Thoracic aorta (tissue), 2 donors: ENCODE measurements around the gene MTG1. TPM values are rescaled to one million over a fixed set of nuclear protein-coding genes. Genes with fewer than 3 reads are reported as not detected.

Experiments
- ATAC-seq: fragments of 150-250 bp; one replicate; pipeline ENCODE4 v1.8.0; 2017; ENCODE audit warnings: low read depth; ENCODE audit not compliant: insufficient number of reproducible peaks, low FRiP score
- DNase-seq: peaks from one replicate; pipeline ENCODE4 v3.0.0-alpha.2; 2020; ENCODE audit warnings: low spot score
- H3K27ac ChIP-seq, 2 donors: fragments of 200-600 bp; sonication (generic); 1 replicate in 1 of 2; 2 replicates in 1 of 2; pipeline ENCODE4 v1.5.1; 2016; ENCODE audit warnings: mild to moderate bottlenecking in 2 of 2, moderate library complexity in 2 of 2
- H3K27me3 ChIP-seq: fragments of 200-600 bp; sonication (generic); replicated peaks from 2 replicates; pipeline ENCODE4 v1.6.0; 2016; ENCODE audit warnings: mild to moderate bottlenecking; ENCODE audit not compliant: insufficient read depth
- H3K36me3 ChIP-seq: fragments of 200-600 bp; sonication (generic); one replicate; pipeline ENCODE4 v1.5.1; 2016
- H3K4me1 ChIP-seq, 2 donors: fragments of 200-600 bp; sonication (generic); 1 replicate in 1 of 2; 2 replicates in 1 of 2; pipeline versions ENCODE4 v1.5.1 to v1.6.0; 2016; ENCODE audit warnings: low read depth in 2 of 2, mild to moderate bottlenecking in 1 of 2; ENCODE audit not compliant: control insufficient read depth in 1 of 2
- H3K4me3 ChIP-seq: fragments of 200-600 bp; sonication (generic); 2 replicates; pipeline ENCODE4 v1.5.1; 2016; ENCODE audit warnings: mild to moderate bottlenecking
- H3K9me3 ChIP-seq: fragments of 200-600 bp; sonication (generic); 2 replicates; pipeline ENCODE4 v1.5.1; 2016
- total RNA-seq, 2 donors: library from RNA; depleted of rRNA; stranded (reverse); fragments of >200 nt; gene quantifications; one replicate each; pipeline versions ENCODE4 v1.1.0 to v1.2.3, GENCODE V29; 2016
- TF ChIP-seq, protein P1 (sequence below): fragments of 200-600 bp; sonication (generic); IDR thresholded peaks from one replicate; pipeline ENCODE4 v1.5.1; 2019; ENCODE audit warnings: antibody characterized with exemption

The MTG1 gene
- total RNA-seq, 2 donors from 2014 or later = 18.0 to 18.6 TPM

DNA sequence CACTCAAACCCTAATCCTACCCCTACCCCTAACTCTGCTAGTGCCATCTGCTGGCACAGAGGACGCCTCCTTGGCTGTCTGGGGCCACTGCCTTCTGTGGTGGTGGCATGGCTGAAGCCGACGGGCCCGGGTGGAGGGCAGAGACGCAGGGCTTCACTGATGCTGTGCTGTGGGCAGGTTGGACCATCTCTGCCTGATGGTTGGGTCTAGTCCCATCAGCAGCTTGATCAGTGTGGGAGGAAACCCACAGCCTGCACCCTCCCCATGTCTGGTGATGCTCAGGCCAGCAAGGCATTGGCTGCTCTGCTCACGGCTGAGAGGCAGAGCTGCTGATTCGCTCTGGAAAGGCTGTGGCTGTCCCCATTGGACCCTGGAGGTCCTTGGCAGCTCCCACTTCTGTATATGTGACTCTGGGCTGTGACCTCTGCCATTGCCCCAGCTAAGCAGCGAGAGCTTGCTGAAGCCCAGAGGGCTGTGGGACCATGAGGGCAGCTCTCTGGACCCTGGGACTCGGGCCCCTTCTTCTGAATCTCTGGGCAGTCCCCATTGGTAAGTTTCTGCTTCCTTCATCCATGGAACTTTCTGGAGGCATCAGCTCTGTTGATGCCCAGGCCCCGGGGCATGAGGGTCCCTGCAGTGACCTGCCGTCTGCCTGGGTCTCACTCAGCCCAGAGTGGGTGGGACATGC lies 59.7 kb downstream of the MTG1 start, which contains the start of gene SCART1:
Gene SCART1, plus strand, starts transcription at position 430 of the 688 bp plus-strand sequence. Its CDS starts 53 bp downstream, at position 483.
- no peak within 1 kb of the TSS for H3K27ac ChIP-seq
- H3K4me1 ChIP-seq = no peaks in the 10 kb centered on the region
- ATAC-seq = no peak
- DNase-seq = no peak
- H3K27me3 ChIP-seq = no peaks in the 10 kb centered on the region
- no peaks in the 10 kb centered on the region for H3K36me3 ChIP-seq
- TF ChIP-seq, protein P1, sequence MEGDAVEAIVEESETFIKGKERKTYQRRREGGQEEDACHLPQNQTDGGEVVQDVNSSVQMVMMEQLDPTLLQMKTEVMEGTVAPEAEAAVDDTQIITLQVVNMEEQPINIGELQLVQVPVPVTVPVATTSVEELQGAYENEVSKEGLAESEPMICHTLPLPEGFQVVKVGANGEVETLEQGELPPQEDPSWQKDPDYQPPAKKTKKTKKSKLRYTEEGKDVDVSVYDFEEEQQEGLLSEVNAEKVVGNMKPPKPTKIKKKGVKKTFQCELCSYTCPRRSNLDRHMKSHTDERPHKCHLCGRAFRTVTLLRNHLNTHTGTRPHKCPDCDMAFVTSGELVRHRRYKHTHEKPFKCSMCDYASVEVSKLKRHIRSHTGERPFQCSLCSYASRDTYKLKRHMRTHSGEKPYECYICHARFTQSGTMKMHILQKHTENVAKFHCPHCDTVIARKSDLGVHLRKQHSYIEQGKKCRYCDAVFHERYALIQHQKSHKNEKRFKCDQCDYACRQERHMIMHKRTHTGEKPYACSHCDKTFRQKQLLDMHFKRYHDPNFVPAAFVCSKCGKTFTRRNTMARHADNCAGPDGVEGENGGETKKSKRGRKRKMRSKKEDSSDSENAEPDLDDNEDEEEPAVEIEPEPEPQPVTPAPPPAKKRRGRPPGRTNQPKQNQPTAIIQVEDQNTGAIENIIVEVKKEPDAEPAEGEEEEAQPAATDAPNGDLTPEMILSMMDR = no peak
- H3K9me3 ChIP-seq = peaks cover 7% of the 10 kb centered on the region
- H3K4me3 ChIP-seq = no peak within 1 kb of the TSS

DNA sequence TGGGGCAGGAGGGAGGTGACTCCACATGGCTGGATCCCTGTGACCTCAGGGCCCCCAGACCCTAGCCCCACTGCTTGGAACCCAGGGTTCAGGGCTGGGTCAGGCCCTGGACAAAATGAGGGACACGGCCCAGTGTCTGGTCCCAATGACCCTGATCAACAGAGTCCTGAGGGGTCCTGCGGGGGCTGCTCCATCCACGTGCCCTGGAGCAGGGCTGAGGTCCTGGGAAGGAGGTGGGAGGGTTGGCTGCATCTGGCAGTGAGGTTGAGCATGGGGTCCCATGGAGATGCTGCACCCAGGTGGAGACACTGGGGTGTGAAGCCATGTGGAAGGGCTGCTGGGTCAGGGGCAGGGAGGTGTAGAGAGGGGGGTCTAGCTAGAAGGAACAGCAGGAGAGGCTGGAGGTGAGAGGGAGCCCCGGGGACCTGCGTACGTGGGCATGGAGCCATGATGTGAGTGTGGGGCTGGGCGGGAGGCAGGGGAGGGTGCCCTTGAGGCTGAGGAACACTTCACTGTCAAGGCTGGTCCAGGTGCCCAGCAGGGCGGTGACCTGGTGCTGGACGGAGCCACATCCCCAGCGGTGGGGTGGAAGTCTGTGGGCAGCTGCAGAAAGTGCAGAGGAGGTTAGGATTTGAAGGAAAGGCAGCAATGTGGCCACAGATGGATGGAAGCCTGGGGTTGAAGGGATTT lies 60.4 kb downstream of the MTG1 start:
- no peak for ATAC-seq
- Histone ChIP-seq H3K36me3 (no peaks in the 10 kb centered on the region), H3K9me3 (peaks cover under 1% of the 10 kb centered on the region), H3K4me1 (no peaks in the 10 kb centered on the region), H3K27me3 (no peaks in the 10 kb centered on the region), H3K27ac (no peak overlapping the region), H3K4me3 (no peak overlapping the region)
- no peak for DNase-seq
- TF ChIP-seq, protein P1 = no peak

DNA sequence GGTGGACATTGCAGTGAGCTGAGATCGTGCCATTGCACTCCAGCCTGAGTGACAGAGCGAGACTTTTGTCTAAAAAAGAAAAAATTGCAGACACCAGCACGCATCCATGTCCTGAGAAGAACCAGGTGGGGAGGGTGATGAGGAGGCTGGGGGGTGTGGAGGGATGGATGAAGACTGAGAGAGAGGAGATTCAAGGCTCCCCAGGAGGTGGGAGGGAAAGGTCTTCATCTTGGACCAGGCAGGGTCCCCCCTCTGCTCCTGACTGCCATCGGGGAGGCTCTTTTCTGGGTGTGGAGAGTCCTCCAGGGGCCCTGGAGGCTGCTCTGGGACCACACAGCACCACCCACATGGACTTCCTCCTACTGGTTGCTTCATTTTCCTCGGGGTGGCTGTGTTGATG lies 61.2 kb downstream of the MTG1 start:
- no peak overlapping the region for H3K27ac ChIP-seq
- ATAC-seq = no peak
- DNase-seq = no peak
- H3K4me3 ChIP-seq = no peak overlapping the region
- TF ChIP-seq, protein P1 = no peak
- no peaks in the 10 kb centered on the region for H3K27me3 ChIP-seq
- no peaks in the 10 kb centered on the region for H3K4me1 ChIP-seq
- H3K9me3 ChIP-seq = no peaks in the 10 kb centered on the region
- no peaks in the 10 kb centered on the region for H3K36me3 ChIP-seq

DNA sequence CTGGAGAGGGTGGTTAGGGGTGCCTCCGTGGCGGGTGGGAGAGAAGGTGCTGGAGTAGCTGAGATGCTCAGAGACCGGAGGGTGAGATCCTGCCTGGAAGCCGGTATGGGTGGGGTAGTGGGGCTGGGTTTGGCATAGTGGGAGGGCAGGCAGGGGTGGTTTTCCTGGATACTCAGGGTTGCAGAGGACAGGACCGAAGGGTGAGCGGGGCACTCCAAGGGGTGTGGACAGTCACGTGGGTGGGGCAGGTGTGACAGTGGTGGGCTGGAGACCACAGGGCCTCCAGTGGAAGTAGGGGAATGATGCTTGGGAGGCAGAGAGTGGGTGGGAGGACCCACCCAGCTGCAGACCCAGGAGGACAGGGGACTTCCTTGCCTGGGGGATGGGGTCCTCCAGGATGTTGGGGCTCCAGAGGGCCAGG lies 61.7 kb downstream of the MTG1 start:
- Histone ChIP-seq H3K27ac (no peak overlapping the region), H3K4me1 (no peaks in the 10 kb centered on the region), H3K27me3 (no peaks in the 10 kb centered on the region), H3K9me3 (no peaks in the 10 kb centered on the region), H3K4me3 (no peak overlapping the region), H3K36me3 (no peaks in the 10 kb centered on the region)
- no peak for DNase-seq
- no peak for ATAC-seq
- TF ChIP-seq, protein P1 = no peak

DNA sequence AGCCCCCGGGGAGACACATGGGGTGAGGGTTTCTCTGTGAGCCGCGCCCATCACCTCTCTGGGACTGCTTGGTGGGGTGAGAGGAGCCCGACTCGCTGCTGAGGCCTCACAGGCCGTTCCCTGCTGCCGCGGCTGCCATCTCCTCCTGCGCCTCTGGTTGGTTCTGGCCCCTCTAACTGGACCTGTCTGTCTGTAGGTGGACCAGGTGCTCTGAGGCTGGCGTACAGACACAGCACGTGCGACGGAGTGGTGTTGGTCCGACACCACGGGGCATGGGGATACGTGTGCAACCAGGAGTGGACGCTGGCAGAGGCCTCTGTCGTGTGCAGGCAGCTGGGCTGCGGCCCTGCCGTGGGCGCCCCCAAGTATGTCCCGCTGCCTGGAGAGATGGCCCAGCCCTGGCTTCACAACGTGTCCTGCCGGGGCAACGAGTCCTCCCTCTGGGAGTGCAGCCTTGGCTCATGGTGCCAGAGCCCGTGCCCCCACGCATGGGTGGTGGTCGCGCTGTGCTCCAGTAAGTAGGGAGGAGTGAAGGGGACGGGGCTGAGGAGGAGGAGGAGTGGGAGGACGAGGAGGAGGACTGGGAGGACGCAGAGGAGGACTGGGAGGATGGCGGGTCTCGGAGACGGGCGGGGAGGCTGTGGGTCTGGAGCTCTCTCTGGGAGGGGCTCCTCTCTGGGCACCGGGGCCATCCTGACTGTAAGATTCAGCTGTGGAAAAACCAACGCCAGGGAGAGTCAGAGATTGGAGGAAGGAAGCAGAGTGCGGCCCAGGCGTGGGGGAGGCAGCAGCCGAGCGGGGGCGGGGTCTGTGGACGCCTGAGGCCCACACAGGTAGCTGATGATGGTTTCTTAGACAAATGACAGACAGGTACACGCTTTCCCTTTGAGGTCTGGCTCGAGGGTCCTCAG lies 62.3 kb downstream of the MTG1 start:
- no peak for ATAC-seq
- DNase-seq = no peak
- Histone ChIP-seq H3K27me3 (no peaks in the 10 kb centered on the region), H3K4me1 (no peaks in the 10 kb centered on the region), H3K27ac (no peak overlapping the region), H3K9me3 (no peaks in the 10 kb centered on the region), H3K36me3 (no peaks in the 10 kb centered on the region), H3K4me3 (no peak overlapping the region)
- TF ChIP-seq, protein P1 = no peak
